Bronchial epithelial cell (primary cell): ENCODE results near the gene ELANE. TPM values are rescaled to one million over a fixed set of nuclear protein-coding genes. Genes with fewer than 3 reads are reported as not detected.

Experiments
- DNase-seq: peaks from one replicate; pipeline ENCODE4 v3.0.0-alpha.2; 2010; ENCODE audit warnings: low read depth
- FAIRE-seq: peaks from 2 replicates; lab custom pipeline; 2011; peaks lifted over from hg19 to GRCh38; lab: Jason Lieb, UNC
- H3K27me3 ChIP-seq: 2 replicates; pipeline ENCODE4 v1.5.1; 2011; ENCODE audit warnings: low read length; ENCODE audit not compliant: control insufficient read depth, insufficient read depth
- H3K36me3 ChIP-seq: 2 replicates; pipeline ENCODE4 v1.5.1; 2011; ENCODE audit warnings: low read length; ENCODE audit not compliant: control insufficient read depth, insufficient read depth
- H3K4me3 ChIP-seq: 2 replicates; pipeline ENCODE4 v1.5.1; 2011; ENCODE audit warnings: mild to moderate bottlenecking, low read depth, low read length, control low read depth
- total RNA-seq: library from RNA; depleted of rRNA; stranded (reverse); fragments of >200 nt; gene quantifications from 2 replicates; pipeline ENCODE4 v1.2.1, GENCODE V29; 2014
- TF ChIP-seq, protein P1 (sequence below): IDR thresholded peaks from 2 replicates; pipeline ENCODE4 v1.5.1; 2011; ENCODE audit warnings: mild to moderate bottlenecking, moderate library complexity, low read length, control low read depth, inconsistent platforms; ENCODE audit not compliant: insufficient read depth, severe bottlenecking

The ELANE gene
- total RNA-seq, 1 donor from 2014 or later, result not detected

DNA sequence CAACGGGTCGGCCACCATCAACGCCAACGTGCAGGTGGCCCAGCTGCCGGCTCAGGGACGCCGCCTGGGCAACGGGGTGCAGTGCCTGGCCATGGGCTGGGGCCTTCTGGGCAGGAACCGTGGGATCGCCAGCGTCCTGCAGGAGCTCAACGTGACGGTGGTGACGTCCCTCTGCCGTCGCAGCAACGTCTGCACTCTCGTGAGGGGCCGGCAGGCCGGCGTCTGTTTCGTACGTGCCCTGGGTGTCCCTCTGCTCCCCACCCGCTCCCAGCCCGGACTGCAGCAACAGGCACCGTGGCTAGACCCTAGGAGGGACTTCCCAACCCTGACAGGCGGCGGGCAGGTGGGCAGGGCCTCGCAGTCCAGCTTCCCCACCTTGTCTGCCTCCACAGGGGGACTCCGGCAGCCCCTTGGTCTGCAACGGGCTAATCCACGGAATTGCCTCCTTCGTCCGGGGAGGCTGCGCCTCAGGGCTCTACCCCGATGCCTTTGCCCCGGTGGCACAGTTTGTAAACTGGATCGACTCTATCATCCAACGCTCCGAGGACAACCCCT, 3.5 kb downstream of the ELANE start:
- Histone ChIP-seq H3K27me3 (no peaks in the 10 kb centered on the region), H3K36me3 (no peaks in the 10 kb centered on the region), H3K4me3 (no peak overlapping the region)
- DNase-seq (no peak), FAIRE-seq (no peak)
- TF ChIP-seq, protein P1, sequence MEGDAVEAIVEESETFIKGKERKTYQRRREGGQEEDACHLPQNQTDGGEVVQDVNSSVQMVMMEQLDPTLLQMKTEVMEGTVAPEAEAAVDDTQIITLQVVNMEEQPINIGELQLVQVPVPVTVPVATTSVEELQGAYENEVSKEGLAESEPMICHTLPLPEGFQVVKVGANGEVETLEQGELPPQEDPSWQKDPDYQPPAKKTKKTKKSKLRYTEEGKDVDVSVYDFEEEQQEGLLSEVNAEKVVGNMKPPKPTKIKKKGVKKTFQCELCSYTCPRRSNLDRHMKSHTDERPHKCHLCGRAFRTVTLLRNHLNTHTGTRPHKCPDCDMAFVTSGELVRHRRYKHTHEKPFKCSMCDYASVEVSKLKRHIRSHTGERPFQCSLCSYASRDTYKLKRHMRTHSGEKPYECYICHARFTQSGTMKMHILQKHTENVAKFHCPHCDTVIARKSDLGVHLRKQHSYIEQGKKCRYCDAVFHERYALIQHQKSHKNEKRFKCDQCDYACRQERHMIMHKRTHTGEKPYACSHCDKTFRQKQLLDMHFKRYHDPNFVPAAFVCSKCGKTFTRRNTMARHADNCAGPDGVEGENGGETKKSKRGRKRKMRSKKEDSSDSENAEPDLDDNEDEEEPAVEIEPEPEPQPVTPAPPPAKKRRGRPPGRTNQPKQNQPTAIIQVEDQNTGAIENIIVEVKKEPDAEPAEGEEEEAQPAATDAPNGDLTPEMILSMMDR, result no peak

DNA sequence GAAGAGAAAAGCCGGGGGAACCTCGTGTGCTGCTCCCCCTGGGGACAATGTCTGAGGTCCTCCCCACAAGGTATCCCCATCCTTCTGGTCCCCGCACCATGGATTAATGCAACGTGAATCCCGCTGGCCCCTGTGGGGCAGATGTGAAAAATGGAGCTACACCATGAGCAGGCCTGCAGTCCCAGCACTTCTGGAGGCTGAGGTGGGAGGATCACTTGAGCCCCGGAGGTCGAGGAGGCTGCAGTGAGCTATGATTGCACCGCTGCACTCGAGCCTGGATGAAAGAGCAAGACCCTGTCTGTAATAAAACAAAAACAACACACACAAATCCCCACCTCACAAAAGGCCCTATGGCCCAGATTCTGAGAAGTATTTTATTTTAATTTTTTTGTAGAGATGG, 6.2 kb downstream of the ELANE start:
- TF ChIP-seq, protein P1, result no peak
- FAIRE-seq, result no peak
- no peak for DNase-seq
- no peaks in the 10 kb centered on the region for H3K36me3 ChIP-seq
- H3K27me3 ChIP-seq, result no peaks in the 10 kb centered on the region
- H3K4me3 ChIP-seq, result no peak overlapping the region

DNA sequence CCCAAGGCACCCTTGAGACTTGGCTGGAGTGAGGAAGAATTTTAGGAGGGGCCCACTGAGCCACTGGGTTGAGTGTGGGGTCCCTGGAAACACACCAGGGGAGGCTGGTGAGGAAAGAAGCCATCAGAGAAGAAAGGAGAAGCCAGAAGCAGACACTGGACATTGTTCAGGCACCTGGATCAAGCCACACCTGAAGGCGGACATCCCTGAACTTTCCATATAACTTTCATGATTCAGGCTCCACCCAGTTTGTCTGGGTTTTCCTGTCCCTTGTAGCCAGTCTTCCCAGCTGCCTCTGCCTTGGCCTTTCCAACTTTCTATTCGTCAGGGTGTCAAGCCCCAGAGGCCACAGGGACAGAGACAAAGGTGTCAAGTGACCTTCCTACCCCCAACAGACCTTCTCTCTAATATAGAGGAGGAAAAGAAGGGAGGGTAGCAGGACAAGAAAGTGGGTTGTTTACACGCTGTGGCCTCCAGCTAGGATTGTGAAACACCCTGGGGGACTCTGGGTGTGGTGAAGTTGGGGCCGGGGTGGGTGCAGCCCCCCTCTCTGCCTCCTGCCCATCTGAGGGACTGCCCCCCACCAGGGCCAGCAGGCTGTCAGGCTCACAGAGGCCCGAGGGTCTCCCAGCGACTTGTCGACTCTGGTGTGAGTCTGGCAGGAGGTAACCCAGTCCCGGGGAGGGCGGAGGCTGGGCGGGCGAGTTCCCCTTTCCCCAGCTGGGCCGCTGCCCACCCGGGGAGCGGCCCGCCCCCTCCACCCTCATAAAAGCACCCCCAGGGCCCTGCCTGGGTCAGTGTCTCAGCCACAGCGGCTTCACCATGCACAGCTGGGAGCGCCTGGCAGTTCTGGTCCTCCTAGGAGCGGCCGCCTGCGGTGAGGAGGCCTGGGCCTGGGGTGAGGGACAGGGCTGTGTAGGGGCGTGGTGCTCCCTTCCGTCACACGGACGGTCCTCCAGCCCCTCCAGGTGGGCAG, 7.1 kb downstream of the ELANE start, which contains the start of gene CFD:
Gene CFD, plus strand, starts transcription at position 797 of the 976 bp plus-strand sequence. Its CDS starts 26 bp downstream, at position 823.
- no peak for FAIRE-seq
- Histone ChIP-seq H3K4me3 (peak within 1 kb of the TSS; percentile 36), H3K36me3 (no peaks in the 10 kb centered on the region), H3K27me3 (no peaks in the 10 kb centered on the region)
- DNase-seq, result no peak
- TF ChIP-seq, protein P1, result no peak

GRCh38 chr19:861141-861755, 9.1 kb downstream of the ELANE start:
- no peak for FAIRE-seq
- H3K4me3 ChIP-seq, result no peak overlapping the region
- H3K36me3 ChIP-seq, result no peaks in the 10 kb centered on the region
- no peak for DNase-seq
- TF ChIP-seq, protein P1, result no peak
- H3K27me3 ChIP-seq, result no peaks in the 10 kb centered on the region

DNA sequence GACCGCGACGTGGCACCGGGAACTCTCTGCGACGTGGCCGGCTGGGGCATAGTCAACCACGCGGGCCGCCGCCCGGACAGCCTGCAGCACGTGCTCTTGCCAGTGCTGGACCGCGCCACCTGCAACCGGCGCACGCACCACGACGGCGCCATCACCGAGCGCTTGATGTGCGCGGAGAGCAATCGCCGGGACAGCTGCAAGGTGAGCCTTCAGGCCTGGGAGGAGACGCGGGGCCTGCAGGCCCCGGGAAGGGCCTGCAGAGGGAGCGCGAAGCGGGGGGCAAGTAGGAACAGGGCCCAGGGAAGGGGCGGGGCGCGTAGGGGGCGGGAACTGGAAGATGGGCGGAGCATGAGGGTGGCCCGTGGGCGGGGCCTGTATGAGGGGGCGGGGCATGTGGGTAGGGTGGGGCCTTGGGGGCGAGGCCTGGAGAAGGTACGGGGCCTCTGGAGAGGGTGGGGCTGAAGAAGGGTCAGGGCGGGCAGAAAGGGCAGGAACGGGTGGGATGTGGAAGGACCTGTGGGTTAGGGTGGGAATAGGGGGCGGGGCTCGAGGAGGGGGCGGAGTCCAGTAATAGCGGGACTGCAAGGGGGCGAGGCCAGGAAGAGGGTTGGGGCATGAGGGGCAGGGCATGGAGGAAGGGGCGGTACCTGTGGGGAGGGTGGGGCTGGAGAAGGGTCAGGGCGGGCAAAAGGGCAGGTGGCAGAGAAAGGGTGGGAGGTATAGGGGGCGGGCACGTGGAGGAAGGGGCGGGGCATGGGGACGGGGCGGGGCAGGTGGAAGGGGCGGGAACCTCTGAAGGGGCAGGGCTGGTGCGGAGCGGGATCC, 9.9 kb downstream of the ELANE start:
- H3K36me3 ChIP-seq, result no peaks in the 10 kb centered on the region
- no peaks in the 10 kb centered on the region for H3K27me3 ChIP-seq
- H3K4me3 ChIP-seq, result no peak overlapping the region
- TF ChIP-seq, protein P1, result peak; percentile 38
- FAIRE-seq (no peak), DNase-seq (peak; percentile 48)
